22Rv1 (cell line): ENCODE results near the gene OGA.

ENCODE experiments used
- H3K27ac ChIP-seq: fragments of 450-650 bp; 2 replicates; pipeline ENCODE4 v1.5.1; 2017
- ZFX ChIP-seq: fragments of 450-650 bp; IDR thresholded peaks from 2 replicates; pipeline ENCODE4 v1.6.1; 2017; ENCODE audit warnings: antibody characterized with exemption, borderline replicate concordance
- TF ChIP-seq, protein P1 (sequence below): fragments of 450-650 bp; IDR thresholded peaks from 2 replicates; pipeline ENCODE4 v1.5.1; 2017; ENCODE audit warnings: mild to moderate bottlenecking

OGA gene

DNA sequence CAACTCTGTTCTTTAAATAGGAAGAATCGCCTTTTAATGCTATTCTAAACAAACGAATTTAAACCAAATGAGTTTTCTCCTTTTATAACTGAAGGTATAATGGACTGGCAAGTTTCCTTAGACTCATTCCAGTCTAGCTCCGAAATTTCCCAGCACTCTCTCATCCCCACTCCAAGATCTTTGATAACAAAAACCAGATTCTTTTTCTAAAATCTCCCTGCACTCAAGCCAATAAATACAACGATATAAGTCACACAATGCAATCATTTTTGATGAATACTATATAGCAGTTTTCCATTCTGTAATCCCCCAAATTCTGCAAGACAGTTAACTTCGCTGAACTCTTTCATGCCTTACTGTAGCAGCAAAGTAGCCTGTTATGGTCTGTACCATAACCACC, 1.9 kb downstream of the OGA start:
- H3K27ac ChIP-seq: no peak overlapping the region

DNA sequence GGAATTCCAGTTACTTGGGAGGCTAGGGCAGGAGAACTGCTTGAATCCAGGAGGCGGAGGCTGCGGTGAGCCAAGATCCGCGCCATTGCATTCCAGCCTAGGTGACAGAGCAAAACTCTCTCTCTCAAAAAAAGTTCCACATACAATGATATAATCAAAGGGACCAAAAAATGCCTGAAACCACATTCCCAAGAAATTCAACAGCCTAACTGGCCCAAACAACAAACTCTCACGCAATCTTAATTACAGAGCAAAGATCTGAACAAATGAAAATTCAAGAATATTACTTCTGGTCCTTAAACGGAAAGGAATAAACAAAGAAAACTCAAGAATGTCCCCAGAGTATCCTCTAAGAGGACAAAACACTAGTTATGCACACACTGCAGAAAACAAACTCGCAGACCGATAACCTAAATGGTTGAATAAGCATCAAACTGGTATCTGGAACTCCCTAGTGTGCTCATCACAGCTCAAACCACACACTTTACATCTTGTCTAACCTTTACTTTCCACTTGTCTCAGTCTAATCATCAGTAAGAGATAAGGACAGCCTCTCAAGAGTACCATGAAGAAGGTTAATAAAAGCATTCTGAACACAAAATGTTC, 3.7 kb downstream of the OGA start:
- 0 out of 2 replicates have a peak overlapping the region, but pooled peaks have one; percentile 12 for H3K27ac ChIP-seq
- TF ChIP-seq, protein P1, sequence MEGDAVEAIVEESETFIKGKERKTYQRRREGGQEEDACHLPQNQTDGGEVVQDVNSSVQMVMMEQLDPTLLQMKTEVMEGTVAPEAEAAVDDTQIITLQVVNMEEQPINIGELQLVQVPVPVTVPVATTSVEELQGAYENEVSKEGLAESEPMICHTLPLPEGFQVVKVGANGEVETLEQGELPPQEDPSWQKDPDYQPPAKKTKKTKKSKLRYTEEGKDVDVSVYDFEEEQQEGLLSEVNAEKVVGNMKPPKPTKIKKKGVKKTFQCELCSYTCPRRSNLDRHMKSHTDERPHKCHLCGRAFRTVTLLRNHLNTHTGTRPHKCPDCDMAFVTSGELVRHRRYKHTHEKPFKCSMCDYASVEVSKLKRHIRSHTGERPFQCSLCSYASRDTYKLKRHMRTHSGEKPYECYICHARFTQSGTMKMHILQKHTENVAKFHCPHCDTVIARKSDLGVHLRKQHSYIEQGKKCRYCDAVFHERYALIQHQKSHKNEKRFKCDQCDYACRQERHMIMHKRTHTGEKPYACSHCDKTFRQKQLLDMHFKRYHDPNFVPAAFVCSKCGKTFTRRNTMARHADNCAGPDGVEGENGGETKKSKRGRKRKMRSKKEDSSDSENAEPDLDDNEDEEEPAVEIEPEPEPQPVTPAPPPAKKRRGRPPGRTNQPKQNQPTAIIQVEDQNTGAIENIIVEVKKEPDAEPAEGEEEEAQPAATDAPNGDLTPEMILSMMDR: no peak
- TF ChIP-seq ZFX: no peak

More for the DNA sequence above, 1.9 kb downstream of the OGA start:
- TF ChIP-seq, protein P1: no peak
- TF ChIP-seq ZFX: no peak

DNA sequence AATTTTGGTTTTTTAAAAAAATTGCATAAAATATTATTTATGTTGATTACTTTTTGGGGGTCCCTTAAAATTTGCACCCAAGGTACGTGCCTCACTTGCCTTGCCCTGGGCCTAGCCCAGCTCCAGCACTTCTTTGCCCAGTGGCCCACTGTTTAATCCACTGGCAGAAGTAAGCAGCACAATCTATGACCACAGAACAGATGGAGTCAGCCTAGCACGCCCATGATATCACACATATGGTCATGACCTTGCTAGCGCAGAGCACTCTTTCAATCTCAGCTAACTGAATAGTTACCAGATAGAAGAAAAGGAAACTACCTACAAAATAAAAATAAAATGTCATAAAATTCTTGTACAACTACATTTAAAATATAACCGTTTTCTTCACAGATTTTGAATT, 5.6 kb downstream of the OGA start:
- H3K27ac ChIP-seq: no peak overlapping the region
- TF ChIP-seq, protein P1: no peak
- no peak for TF ChIP-seq ZFX

DNA sequence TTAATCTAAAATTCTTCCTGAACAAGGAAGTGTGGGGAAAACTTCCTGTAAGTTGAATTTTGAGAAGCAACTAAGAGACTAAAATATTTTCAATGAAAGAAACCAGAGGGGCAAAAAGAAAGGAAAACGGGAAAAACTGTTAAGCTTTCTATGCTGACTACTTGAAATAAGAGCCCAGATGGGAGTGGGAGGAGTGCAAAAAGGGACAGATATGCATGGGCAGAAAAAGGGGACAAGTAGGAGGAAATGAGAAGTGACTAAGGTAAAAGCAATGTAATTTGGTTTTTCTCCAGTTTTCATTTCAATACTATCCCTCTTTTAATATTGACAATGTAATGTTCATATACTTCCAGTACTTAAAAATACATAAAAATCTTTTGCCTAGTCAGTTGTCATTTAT, 11.1 kb downstream of the OGA start:
- TF ChIP-seq, protein P1: no peak
- no peak for TF ChIP-seq ZFX
- no peak overlapping the region for H3K27ac ChIP-seq

DNA sequence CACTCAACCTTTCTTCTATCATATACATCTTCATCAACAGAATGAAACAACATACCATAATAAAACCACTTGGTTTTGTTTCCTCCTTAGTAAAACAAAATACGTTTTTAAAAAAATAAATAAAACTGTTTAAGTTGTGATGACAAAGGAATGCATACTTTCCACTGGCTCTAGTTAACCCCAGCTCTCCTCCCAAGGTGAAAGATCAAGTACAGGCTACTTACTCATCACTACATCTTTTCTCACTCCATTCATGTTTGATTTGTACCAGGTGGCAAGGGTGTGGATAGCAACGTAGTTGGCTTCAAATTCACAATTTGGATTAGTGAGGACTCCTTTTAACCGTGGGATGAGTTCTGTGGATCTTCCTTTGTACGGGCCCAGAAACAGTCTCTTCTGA, 14.7 kb downstream of the OGA start:
- H3K27ac ChIP-seq: no peak overlapping the region
- TF ChIP-seq, protein P1: no peak
- TF ChIP-seq ZFX: no peak

DNA sequence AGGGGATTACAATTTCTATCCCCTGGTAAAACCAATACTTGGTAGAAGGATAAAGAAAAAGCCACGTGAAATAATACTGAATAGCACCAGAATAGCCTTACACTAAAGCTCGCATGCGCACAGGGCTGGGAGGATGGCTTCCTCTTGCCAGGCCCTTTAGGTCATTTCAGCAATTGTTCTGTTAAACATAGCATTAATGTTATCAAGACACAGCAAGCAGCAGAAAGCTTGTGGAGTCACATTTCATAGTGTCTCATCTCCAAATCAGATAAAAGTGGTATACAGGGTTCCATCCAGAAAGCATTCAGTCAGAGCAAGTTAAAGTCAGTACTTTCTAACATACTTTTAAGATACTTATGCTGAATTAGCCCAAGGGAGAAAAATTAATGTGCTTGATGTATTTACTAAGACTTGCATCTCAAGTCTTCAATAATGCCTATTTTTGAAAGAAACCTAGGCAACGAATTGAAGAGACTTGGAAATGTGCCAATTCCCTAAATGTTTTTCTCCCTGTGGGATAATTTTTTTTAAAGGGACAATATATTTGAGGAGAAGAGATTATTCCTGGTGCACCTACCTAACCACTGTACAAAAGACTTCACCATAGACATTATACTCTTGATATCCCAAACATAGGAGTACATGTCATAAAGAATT, 20.7 kb downstream of the OGA start:
- no peak for TF ChIP-seq ZFX
- TF ChIP-seq, protein P1: no peak
- H3K27ac ChIP-seq: no peak overlapping the region

DNA sequence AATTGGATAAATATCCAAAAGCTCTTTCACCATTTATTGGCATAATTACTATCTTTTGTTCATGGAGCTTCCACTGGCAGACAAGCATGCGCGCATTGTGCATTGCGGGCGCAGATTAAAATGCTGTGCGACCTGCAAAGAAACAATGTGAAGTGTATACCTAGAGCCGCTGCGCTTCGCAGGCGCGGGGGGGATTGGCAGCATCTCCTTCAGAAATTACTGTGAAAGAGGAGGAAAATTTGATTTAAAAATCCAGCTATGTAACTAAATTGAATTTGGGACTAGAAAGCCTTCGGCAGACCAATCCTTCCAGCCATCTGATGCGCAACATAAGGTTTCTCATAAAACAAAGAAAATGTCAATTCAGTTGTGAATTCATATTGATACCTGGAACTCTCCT, 24.7 kb downstream of the OGA start:
- TF ChIP-seq, protein P1: no peak
- no peak for TF ChIP-seq ZFX
- H3K27ac ChIP-seq: no peak overlapping the region
